Activated T-cell treated with anti-CD3 and anti-CD28 coated beads for 48 hours (primary cell): Measurements from ENCODE around the gene SLC6A8.
"Not testable (repeated sequence)": the region's sequence is repeated elsewhere in the genome, so short reads cannot be mapped to it uniquely, and the experiment has no call there.

Source experiments
- DNase-seq: peaks from one replicate; pipeline ENCODE4 v3.0.0-alpha.2; 2020; ENCODE audit warnings: low read depth

The SLC6A8 gene

GRCh38 chrX:153672531-153673427, 14.9 kb upstream of the SLC6A8 start:
- DNase-seq = no peak

GRCh38 chrX:153673428-153674218, 14.1 kb upstream of the SLC6A8 start, which contains the start of gene PNCK:
Gene PNCK (minus strand): TSS chrX:153673813. CDS start chrX:153673076, 737 bp downstream.
- DNase-seq = no peak

- no peak for DNase-seq
Measured at GRCh38 chrX:153674219-153674851, 13.4 kb upstream of the SLC6A8 start.

GRCh38 chrX:153681175-153681574, 6.6 kb upstream of the SLC6A8 start:
- DNase-seq = no peak

GRCh38 chrX:153683486-153683885, 4.2 kb upstream of the SLC6A8 start:
- not testable (repeated sequence) for DNase-seq

GRCh38 chrX:153684467-153685155, 3.1 kb upstream of the SLC6A8 start:
- DNase-seq = no peak

- DNase-seq = no peak
Measured at GRCh38 chrX:153685156-153685536, 2.6 kb upstream of the SLC6A8 start.

- no peak for DNase-seq
Measured at GRCh38 chrX:153685751-153686696, 1.7 kb upstream of the SLC6A8 start.

GRCh38 chrX:153686711-153687110, 1.0 kb upstream of the SLC6A8 start:
- DNase-seq = no peak

GRCh38 chrX:153688071-153688470, 345 bp downstream of the SLC6A8 start:
- no peak for DNase-seq

GRCh38 chrX:153688506-153688905, 780 bp downstream of the SLC6A8 start:
- no peak for DNase-seq

- DNase-seq = no peak
Measured at GRCh38 chrX:153688911-153689590, 1.3 kb downstream of the SLC6A8 start.

- no peak for DNase-seq
Measured at GRCh38 chrX:153689654-153690465, 2.1 kb downstream of the SLC6A8 start.

- no peak for DNase-seq
Measured at GRCh38 chrX:153690466-153690865, 2.7 kb downstream of the SLC6A8 start.

- DNase-seq = not testable (repeated sequence)
Measured at GRCh38 chrX:153691032-153691827, 3.5 kb downstream of the SLC6A8 start.

GRCh38 chrX:153692003-153692402, 4.3 kb downstream of the SLC6A8 start:
- DNase-seq = no peak

GRCh38 chrX:153692611-153693156, 5.0 kb downstream of the SLC6A8 start:
- no peak for DNase-seq
